ENCODE measurements around the gene CASKIN1.

Gene CASKIN1

DNA sequence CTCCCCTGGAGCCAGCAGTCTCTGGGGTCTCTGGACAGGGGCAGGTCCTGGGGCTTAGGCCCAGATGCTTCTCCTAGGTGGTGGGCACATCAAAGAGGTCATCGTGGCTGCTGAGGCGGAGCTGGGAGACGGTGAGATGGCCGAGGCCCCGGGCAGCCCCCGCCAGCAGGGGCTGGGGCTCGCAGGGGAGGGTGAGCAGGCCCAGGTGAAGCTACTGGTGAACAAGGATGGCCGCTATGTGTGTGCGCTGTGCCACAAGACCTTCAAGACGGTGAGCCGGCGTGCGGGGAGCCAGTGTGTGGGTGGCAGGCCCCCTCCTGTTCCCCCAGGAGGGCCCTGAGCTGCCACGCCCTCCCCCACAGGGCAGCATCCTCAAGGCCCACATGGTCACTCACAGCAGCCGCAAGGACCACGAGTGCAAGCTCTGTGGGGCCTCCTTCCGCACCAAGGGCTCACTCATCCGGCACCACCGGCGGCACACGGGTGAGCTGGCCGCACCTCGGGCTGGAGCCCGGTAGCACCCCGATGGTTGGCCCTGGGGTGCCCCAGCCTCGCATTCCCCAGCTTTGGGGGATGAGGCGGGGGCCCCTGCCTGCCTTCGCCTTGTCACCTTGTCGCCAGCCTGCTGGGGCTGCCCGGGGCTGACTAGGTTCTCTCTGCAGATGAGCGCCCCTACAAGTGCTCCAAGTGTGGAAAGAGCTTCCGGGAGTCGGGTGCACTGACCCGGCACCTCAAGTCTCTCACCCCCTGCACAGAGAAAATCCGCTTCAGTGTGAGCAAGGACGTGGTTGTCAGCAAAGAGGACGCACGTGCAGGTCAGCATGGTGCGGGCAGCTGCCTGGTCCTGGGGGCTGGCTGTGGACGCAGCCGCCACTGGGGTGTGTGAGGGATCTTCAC, 35.9 kb upstream of the CASKIN1 start:
- no peak for DNase-seq (ENCODE audit: low spot score)

DNA sequence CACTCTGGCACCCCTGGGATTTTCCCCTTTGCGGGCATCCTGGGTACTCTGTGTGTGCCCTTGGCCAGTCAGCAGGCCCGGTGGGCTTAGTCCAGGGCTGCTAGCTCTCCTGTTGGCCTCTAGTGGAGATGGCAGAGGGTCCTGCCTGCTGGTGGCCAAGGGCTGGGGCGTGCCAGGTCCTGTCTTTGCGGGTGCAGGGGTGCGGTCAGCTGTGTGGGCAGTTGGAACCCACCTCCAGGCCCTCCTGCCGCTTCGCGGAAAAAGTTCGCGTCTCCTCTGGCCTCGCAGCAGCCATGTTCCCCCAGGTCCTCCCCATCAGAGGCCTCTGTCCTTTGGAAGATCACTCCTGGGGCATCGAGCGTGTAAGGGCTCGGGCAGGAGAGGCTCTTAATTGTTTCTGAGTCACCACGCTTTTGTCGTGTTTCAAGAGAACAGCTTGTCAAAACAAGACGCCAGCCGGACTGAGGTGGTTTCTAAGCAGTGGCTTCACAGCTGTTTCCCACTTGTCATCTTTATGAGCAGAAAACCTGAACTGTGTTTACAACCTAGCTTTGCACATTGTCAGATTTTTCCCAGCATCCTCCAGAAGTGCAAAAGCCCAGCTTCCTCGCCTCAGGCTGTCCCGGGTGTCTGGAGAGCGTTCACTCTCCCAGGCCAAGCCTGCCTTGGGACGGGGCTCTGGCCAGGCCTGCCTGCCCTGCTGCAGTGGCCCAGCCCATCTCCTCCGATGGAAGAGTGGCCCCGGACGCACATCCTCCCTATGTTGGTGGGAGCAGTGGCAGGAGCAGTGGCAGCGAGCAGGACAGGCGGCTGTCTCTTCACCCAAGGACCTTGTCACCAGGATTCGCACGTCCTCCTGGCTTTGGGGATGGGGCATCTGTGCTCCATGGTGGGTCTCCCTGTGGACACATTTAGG, 34.9 kb upstream of the CASKIN1 start:
- DNase-seq (ENCODE audit: low spot score), result no peak

DNA sequence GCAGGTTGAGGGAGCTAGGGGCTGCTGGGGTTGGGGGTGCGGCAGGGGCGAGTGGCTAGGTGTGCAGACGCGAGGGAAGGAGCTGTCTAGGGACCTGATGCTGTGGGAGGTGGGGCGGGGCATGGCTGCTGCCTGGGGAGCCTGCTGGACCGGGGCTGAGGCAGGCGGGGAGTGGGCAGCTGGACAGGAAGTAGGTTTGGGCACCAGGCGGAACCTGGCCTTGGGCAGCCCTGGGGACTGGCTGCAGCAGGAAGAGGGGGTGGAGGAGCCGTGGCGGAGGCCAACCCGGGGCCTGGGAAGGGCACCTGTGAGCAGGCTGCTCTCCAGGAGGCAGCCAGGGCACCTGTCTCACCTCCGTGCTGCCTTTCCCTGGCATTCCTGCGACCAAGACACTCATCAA, 34.0 kb upstream of the CASKIN1 start:
- no peak for DNase-seq (ENCODE audit: low spot score)

DNA sequence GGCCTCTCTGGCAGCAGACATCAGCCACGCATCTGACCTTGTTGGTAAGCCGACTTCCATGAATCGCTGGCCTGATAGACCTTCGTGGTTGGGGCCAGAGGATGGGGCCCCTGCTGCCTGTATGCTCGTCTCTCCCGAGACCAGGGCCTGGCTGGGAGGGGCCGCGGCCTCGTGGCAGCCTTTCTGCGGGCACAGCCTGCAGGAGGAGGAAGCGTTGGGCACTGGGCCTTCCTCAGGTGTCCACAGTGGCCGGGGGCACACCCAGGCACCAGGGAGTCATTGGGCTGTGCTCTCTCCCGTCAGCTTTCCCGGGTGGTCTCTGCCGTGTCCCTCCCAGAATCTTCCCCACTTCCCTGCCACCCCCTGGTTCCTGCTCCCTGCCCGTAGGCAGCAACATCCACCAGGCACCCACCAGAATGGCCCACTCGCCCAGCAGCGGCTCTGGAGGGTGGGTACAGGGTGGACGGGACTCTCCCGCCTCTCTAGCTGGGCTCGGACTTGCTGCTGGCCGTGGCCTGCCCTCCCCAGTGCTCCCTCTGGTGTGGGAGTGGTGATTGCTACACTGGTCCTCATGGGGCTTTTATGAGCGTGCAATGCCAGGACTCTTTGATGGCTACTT, 33.3 kb upstream of the CASKIN1 start:
- DNase-seq (ENCODE audit: low spot score), result no peak

DNA sequence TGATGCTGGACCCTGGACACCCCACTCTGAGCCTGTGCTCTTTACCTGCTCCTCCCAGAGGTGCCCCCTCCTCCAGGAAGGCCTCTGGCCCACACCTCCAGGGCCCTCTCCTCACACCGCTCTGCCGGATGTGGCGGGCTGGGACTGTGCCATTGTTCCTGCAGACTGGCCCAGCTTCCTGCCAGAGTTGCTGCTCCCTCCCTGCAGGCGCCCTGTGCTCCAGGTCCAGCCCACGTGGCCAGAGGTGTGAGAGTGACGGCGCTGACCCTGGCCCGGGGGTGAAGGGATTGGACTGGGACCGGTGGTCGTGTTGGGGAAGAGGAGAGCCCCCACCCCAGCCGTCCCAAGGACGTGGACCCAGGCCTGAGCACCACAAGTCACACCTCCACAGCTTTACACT, 32.7 kb upstream of the CASKIN1 start:
- no peak for DNase-seq (ENCODE audit: low spot score)

DNA sequence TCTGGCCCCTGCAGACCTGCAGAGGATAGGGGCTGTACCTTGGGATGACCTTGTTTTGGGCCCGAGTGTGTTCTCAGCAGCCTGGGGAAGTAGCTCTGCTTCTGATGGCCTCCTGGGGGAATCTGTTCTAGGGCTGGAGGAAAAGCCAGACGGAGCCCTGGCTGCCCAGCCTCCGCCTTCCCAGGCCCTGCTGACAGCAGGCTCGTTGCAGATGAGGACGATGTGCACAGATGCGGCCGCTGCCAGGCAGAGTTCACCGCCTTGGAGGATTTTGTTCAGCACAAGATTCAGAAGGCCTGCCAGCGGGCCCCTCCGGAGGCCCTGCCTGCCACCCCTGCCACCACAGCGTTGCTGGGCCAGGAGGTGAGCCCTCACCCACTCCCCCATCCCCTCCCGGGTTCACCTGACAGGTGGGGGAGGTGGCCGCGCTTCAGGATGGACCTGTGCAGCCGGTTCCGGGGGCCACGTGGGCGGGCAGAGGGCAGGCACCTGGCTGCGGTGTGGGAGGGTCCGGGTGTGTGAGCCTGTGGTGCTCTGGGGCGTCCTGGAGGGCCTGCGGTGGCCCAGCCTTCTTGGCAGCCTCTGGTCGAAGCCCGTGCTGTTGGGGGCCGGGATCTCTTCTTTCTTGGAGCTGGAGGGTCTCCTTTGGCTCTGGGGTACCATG, 31.9 kb upstream of the CASKIN1 start:
- no peak for DNase-seq (ENCODE audit: low spot score)

DNA sequence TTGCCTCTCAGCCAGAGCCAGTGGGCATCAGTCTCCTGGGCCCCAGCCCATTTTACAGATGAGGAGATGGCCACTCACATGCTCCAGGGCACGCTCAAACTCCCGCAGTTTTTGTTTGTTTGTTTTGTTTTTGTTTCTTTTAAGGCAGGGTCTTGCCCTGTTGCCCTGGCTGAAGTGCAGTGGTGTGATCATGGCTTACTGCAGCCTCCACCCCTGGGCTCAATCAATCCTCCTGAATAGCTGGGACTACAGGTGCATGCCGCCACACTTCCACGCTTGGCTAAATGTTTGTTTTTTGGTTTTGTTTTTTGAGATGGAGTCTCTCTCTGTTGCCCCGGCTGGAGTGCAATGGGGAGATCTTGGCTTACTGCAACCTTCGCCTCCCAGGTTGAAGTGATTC, 30.5 kb upstream of the CASKIN1 start:
- no peak for DNase-seq (ENCODE audit: low spot score)

DNA sequence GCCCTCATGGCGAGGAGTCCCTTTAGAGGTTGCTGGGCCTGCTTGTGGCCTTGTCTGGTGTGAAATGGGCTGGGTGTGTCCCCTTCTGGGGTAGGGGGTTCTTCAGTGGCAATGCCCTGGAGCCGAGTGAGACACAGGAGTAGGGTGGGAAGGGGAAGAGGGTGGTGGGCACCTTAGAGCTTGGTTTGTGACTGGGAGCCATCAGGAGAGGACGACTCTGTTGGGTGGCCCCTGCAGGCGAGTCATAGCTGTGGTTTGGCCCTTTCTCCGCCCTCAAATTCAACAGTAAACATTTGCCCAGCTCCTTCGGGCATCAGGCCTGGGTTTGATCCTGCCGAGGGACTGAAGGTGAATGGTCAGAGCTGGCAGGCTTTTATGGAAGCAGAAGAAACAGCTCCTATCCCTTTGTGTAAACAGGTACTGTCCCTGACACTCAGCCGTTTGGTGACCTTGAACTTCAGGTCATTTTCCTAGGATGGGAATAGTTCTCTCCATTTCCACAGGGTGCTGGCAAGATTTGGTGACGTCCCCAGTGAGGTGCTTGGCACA, 29.9 kb upstream of the CASKIN1 start:
- no peak for DNase-seq (ENCODE audit: low spot score)

DNA sequence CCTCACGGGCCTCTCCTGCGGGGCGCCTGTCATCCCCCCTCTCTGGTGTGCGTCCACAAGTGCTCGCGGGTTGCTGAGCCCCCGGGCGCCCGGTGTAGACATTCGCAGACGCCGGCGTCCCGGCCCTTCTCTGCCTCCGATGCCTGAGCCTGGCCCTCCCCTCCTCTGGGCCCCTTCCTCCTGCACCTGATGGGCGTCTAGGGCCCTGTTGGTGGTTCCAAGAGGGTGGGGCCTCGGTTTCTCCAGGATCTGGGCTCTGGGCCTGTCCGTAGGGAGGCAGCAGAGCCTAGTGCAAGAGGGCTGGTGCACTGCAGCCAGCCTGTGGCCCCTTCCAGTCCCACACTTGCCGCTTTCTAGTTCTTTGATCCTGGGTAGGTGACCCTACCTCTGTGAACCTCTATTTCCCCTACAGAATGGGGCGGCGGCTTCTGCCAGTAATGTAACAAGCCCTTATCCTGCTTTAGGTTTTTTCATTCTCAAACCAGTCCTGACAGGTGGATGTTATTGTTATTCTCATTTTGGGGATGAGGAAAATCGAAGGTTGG, 27.6 kb upstream of the CASKIN1 start:
- DNase-seq (ENCODE audit: low spot score), result no peak

DNA sequence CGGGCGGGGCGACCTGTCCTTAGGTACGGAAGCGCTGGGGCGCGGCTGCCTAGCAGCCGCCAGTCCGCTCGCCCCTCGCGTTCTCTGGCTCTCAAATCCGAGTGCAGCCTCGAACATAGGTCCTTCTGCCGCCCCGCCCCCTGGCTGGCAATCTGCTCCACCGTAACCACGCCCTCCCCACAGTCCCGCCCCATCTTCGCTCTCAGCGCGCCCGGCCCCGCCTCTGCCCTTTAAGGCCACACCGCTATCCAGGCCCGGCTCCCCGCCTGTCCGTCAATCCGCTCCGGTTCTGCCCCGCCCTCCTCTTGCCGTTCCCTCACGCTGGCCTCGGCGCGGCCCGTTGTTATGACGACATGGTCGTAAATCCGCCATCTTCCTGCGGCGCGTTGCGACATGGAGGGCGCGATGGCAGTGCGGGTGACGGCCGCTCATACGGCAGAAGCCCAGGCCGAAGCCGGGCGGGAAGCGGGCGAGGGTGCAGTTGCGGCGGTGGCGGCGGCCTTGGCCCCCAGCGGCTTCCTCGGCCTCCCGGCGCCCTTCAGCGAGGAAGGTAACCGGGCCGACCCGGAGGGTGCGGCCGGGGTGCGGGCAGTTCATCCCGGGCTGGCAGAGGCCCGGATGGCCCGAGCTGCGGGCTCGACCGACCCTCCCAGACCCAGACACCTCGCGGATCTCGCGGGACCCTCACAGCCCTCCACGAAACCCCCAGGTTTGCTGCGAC, 27.0 kb upstream of the CASKIN1 start, which contains the start of gene E4F1:
Gene E4F1, plus strand, starts transcription at position 371 of the 721 bp plus-strand sequence. Its CDS starts 23 bp downstream, at position 394.
- peak; percentile 100 for DNase-seq (ENCODE audit: low spot score)

DNA sequence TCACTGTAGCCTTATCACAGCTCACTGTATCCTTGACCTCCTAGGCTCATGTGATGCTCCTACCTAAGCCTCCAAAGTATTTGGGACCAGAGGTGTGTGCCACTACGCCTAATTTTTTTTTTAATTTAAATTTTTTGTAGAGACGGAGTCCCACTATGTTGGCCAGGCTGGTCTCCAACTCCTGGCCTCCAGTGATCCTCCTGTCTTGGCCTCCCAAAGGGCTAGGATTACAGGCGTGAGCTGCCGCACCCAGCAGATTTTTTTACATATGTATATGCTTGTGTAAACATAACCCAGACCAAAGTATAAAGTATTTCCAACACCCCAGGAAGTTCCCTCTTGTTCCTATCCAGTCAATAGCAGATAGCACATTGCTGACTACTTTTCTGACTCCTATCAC, 19.9 kb upstream of the CASKIN1 start:
- DNase-seq (ENCODE audit: low spot score), result no peak

DNA sequence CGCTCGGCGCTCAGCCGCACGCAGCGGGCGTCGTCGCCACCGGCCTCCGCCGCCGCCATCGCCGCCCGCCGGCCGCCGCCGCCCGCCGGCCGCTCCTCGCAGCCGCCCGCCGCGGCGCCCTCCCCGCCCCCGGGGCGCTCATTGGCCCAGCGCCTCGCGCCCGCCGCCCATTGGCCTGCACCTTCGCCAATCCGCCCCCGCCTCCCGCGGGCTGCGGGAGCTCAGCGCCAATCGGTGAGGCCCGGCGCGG, 18.2 kb upstream of the CASKIN1 start, which contains the start of gene PGP:
Gene PGP, minus strand, starts transcription at position 122 of the 250 bp plus-strand sequence. Its CDS starts 63 bp downstream, at position 59.
- DNase-seq (ENCODE audit: low spot score), result no peak

DNA sequence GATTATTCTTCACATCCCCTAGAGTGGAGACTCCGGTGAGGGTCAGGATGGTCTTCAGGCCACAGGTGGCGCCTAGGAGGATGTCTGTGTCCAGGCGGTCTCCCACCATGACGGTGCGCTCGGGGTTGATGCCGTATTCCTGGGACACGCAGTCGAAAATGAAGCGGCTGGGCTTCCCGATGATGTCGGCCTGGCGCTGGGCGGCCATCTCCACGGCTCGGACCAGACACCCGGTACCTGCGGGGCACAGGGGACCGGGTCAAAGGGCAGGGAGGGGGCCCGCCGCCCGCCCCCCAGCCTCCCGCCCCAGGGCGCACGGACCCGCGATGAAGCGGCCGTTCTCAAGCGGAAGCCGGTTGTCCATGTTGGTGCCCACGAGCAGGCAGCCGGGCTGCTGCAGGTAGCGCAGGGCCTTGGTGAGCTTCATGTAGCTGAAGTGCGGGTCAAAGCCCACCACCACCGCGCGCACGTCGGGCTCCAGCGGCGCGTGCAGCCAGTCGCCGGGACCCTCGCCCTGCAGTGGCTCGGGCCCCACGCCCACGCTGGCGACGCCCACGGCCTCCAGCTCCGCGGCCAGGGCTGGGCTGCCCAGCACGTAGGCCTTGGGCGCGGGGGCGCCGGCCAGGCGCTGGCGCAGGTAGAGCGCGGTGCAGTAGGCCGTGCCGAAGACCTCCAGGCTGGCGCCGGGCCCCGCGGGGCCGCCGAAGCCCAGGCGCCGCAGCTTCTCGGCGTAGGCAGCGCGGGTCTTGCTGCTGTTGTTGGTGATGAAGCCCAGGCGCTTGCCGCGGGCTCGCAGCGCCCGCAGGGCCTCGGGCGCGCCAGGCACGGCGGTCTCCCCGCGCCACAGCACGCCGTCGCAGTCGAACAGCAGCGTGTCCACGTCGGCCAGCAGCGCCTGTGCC, 17.7 kb upstream of the CASKIN1 start:
- DNase-seq (ENCODE audit: low spot score), result no peak

DNA sequence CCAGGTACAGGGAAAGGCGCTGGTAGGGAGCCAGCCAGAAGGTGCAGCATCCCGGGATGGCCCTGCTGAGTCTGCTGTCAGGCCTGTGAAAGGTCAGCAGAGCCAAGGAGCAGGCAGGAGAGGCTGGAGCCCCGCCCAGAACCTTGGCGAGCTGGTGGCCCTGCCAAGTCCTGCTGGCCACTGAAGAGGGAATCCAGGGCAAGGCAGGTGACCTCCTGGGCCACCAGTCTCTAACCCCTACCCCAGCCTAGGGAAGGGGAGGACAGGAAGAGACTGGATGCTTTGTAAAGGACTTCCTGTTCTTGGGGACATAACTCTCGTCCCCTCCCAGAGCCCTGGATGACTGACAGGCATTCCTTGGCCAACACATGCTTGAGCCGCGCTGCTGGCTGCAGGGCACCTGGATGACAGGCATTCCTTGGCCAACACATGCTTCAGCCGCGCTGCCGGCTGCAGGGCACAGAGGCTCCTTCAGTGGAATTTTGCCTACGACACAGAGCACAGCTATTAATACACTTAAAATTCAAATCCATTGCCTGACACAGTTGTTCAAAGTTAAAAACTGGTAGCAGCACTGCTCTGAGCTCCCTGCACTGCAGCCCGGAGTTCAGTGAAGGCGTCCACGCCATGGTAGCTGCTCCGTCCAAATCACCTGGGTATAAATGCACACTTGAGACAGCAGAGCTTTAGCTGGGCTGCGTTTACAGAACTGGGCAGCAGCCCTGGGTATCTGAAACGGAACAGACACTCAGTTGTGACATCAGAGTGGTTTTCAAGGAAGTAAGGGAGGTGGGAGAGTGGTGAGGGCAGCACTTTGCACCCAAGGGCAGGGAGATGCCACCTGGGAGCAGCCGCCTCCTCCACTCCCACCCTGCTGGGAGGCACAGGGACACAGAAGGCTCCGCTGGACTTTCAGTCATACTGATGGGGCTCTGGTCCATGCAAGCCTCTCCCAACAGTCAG, 16.2 kb upstream of the CASKIN1 start:
- DNase-seq (ENCODE audit: low spot score), result no peak

DNA sequence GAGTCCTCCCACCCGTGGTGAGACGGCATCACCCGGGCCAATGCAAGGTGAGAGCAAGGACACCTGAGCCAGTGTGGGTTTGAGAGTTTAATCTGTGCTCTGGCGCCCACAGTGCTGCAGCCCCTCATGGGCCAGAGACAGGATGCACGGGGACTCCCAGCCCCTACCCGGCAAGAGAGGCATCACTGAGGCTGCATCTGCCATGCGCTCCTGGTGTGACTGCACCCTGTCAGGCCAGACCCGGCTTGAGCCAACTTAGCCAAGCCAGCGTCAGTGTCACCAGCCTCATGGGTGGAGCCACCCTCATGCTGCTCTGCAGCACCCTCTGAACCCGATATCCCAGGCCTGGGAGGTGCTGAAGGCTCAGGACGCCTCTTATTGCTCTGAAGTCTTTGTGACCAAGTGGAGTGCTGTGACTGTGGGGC, 15.5 kb upstream of the CASKIN1 start:
- DNase-seq (ENCODE audit: low spot score), result no peak

DNA sequence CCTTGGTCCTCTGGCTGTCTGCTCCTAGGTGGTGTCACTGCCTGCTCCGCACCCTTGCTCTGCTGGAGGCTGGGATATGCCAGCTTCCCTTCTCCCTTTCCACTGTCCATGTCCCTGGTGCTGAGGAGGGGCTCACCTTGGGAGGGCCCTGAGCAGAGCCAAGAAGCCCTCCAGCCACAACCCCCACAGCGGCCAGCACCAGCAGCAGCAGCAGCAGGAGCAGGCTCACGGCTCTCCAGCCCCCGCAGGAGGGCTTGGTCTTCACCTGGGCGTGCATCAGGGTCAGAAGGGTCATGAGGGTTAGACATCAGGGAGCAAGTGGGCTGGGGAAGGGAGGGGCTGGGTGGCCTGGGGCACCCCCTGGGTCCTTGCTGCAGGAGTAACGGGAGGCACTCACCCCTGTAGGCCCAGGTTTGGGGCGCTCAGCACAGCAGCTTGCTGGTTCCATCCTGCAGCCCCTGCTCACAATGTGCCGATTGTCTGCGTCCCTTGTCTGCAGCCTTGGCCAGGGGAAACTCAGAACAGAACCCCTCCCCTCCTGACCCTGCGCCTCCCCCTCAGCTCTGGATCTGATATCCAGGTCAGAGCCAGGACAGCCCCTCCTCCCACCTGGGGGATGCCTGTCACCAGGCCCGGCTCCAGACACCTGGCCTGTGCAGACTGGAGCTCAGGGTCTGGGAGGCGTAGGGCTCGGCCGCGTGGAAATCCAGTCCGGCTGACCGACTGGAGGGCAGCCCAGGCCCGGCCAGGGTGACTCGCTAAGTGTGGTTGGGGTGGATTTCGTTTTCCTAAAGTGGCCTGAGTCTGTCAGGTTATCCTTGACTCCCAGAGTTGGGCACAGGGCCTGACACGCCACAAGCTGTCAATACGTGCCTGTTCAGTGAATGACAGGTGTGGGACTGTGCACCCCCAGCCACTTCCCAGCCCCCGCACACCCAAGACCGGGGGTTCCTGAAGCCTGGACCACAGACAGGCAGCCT, 14.3 kb upstream of the CASKIN1 start, which contains the start of gene BRICD5:
Gene BRICD5, minus strand, starts transcription at position 478 of the 980 bp plus-strand sequence. Its CDS starts 30 bp downstream, at position 448.
- no peak for DNase-seq (ENCODE audit: low spot score)

DNA sequence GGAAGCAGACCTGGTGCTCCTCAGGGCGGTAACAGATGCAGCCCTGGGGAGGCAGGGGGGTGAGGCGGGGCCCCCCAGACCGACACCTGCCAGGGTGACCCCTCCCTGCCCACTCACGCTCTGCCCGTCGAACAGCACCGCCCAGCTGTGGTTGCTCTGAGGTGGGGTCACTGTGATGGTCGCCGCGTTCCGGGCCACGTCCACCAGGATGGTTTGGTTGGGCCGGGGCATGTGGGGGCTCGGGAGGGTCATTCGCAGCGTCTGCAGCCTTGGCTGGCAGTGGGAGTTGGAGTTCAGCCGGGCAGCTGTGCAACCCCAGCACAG, 13.6 kb upstream of the CASKIN1 start:
- DNase-seq (ENCODE audit: low spot score), result no peak

All from ecto neural progenitor cell (in vitro differentiated cells).